Upper lobe of right lung (tissue), 1 donor: ENCODE measurements around the gene NVL. TPM values are rescaled to one million over a fixed set of nuclear protein-coding genes. Genes with fewer than 3 reads are reported as not detected.

Experiments
- ATAC-seq: fragments of 200-7000 bp; cut with Tn5 transposase; one replicate; pipeline ENCODE4 v1.9.1; 2020; ENCODE audit warnings: mild to moderate bottlenecking, moderate library complexity
- DNase-seq: peaks from one replicate; pipeline ENCODE4 v3.0.0-alpha.2; 2020
- H3K27ac ChIP-seq: fragments of 200-600 bp; one replicate; pipeline ENCODE4 v1.8.0; 2022
- H3K27me3 ChIP-seq: fragments of 200-600 bp; one replicate; pipeline ENCODE4 v1.8.0; 2022; ENCODE audit warnings: mild to moderate bottlenecking
- H3K36me3 ChIP-seq: fragments of 200-600 bp; one replicate; pipeline ENCODE4 v1.8.0; 2022
- H3K4me1 ChIP-seq: fragments of 200-600 bp; one replicate; pipeline ENCODE4 v1.8.0; 2022
- H3K4me3 ChIP-seq: fragments of 200-600 bp; one replicate; pipeline ENCODE4 v1.8.0; 2022; ENCODE audit warnings: mild to moderate bottlenecking
- H3K9me3 ChIP-seq: fragments of 200-600 bp; one replicate; pipeline ENCODE4 v1.8.0; 2022
- intact Hi-C: fragments of 100-400 bp; cut with DNase I; formaldehyde crosslinking; loops from one replicate; pipeline ENCODE4 v1.11.0; 2022
- total RNA-seq: library from RNA; stranded (reverse); fragmentation: NEBNext Ultra II Directional; extraction: Animal tissue kit (Norgen Biotek cat#: 25700); gene quantifications from one replicate; pipeline ENCODE4 v1.2.1, GENCODE V29; 2021
- TF ChIP-seq, protein P1 (sequence below): fragments of 200-600 bp; IDR thresholded peaks from one replicate; pipeline ENCODE4 v1.8.0; 2022; ENCODE audit warnings: antibody characterized with exemption
- donor health status: DM: no; HTN: yes; CAD: no; lungs with severe emphysema.

The NVL gene
- total RNA-seq, 1 donor from 2014 or later, result 24.1 TPM

DNA sequence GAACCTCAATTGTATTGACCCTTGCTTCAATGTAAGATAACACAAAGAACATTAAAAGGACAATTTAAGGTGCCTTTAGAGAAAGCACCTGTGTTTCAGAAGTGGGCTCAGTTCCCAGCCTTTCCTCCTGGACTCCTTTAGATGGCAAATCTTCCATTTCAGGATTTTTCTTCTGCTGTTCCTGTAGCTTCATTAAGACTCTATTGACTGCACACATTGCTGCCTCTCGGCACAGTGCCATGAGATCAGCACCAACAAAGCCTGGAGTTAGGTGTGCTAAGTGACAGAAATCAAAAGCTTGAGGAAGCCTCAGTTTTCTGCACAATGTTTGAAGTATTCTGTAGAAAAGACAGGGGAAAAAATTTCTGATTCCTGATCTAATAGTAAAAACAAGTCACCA lies 40.6 kb downstream of the NVL start:
- Histone ChIP-seq H3K4me3 (no peak overlapping the region), H3K27me3 (no peaks in the 10 kb centered on the region), H3K27ac (no peak overlapping the region), H3K9me3 (no peaks in the 10 kb centered on the region), H3K4me1 (no peaks in the 10 kb centered on the region), H3K36me3 (peaks cover 94% of the 10 kb centered on the region)
- DNase-seq (no peak), ATAC-seq (no peak)
- intact Hi-C loops, result no loop called here
- TF ChIP-seq, protein P1, sequence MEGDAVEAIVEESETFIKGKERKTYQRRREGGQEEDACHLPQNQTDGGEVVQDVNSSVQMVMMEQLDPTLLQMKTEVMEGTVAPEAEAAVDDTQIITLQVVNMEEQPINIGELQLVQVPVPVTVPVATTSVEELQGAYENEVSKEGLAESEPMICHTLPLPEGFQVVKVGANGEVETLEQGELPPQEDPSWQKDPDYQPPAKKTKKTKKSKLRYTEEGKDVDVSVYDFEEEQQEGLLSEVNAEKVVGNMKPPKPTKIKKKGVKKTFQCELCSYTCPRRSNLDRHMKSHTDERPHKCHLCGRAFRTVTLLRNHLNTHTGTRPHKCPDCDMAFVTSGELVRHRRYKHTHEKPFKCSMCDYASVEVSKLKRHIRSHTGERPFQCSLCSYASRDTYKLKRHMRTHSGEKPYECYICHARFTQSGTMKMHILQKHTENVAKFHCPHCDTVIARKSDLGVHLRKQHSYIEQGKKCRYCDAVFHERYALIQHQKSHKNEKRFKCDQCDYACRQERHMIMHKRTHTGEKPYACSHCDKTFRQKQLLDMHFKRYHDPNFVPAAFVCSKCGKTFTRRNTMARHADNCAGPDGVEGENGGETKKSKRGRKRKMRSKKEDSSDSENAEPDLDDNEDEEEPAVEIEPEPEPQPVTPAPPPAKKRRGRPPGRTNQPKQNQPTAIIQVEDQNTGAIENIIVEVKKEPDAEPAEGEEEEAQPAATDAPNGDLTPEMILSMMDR, result no peak

DNA sequence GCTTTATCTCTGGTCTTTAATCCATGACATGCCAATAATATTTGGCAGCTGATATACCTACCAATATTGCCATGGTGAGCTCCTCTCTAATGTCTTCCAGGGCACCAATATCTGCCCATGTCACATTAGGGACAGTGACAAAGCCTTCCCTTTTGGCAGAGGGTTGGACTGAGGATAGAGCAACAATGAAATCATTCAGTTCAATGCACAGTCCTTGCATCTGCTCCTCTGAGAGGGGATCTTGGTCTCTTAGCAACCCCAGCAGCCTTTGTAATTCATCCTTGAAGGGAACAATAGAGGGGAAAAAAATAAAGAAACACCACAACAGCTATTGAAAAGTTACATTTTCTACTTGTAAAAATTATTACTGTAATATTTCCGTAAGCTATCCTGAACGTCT lies 42.3 kb downstream of the NVL start:
- Histone ChIP-seq H3K4me1 (no peaks in the 10 kb centered on the region), H3K27me3 (no peaks in the 10 kb centered on the region), H3K4me3 (no peak overlapping the region), H3K27ac (no peak overlapping the region), H3K36me3 (peaks cover 92% of the 10 kb centered on the region), H3K9me3 (no peaks in the 10 kb centered on the region)
- TF ChIP-seq, protein P1, result no peak
- ATAC-seq (no peak), DNase-seq (no peak)
- intact Hi-C loops, result no loop called here

DNA sequence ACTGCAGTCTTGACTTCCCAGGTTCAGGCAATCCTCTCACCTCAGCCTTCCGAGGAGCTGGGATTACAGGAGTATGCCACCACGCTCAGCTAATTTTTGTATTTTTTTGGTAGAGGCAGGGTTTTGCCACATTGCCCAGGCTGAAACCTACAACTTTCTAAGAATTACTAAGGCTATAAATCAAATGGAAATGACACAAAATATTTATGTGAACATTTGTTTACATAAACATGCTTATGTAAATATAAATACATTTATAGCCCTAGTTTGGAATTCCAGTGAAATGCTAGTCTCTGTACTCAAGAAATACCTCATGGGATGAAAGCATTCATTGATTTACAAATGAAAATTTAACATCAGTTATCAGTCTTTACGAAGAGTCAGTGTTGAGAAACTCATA lies 47.8 kb downstream of the NVL start:
- no peaks in the 10 kb centered on the region for H3K4me1 ChIP-seq
- no peaks in the 10 kb centered on the region for H3K27me3 ChIP-seq
- TF ChIP-seq, protein P1, result no peak
- H3K4me3 ChIP-seq, result no peak overlapping the region
- intact Hi-C loops, result no loop called here
- H3K9me3 ChIP-seq, result no peaks in the 10 kb centered on the region
- no peak overlapping the region for H3K27ac ChIP-seq
- ATAC-seq (no peak), DNase-seq (no peak)
- peaks cover 79% of the 10 kb centered on the region for H3K36me3 ChIP-seq

DNA sequence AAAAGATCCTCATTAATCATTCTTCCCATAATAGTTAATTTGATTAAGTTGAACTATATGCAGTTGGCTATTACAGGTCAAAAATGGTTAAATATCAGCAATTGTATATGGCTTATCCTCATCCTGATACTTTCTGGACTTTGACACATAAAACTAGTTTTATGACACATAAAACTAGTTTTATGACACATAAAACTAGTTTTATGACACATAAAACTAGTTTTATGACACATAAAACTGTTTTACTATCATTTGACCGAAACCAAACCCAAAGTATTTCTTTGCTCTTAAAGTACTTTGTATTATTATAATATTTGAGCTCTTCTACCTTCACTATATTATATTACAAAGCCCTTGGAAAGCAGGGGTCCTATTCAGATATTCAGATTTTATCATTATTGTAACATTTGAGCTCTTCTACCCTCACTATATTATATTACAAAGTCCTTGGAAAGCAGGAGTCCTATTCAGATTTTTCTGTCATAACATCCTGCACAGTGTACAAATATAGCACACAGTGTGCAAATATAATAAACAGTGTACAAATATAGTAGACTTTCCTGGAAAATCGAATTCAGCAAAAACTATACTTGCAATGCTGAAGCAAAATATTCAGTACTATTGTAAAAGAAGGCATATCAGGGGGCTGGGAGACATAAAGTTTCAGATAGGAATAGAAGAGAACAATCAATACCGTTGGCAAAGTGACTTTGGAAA lies 53.0 kb downstream of the NVL start:
- Histone ChIP-seq H3K4me3 (no peak overlapping the region), H3K4me1 (no peaks in the 10 kb centered on the region), H3K27me3 (no peaks in the 10 kb centered on the region), H3K9me3 (no peaks in the 10 kb centered on the region), H3K36me3 (peaks cover 52% of the 10 kb centered on the region), H3K27ac (no peak overlapping the region)
- no peak for ATAC-seq
- intact Hi-C loops, result no loop called here
- TF ChIP-seq, protein P1, result no peak
- DNase-seq, result no peak

DNA sequence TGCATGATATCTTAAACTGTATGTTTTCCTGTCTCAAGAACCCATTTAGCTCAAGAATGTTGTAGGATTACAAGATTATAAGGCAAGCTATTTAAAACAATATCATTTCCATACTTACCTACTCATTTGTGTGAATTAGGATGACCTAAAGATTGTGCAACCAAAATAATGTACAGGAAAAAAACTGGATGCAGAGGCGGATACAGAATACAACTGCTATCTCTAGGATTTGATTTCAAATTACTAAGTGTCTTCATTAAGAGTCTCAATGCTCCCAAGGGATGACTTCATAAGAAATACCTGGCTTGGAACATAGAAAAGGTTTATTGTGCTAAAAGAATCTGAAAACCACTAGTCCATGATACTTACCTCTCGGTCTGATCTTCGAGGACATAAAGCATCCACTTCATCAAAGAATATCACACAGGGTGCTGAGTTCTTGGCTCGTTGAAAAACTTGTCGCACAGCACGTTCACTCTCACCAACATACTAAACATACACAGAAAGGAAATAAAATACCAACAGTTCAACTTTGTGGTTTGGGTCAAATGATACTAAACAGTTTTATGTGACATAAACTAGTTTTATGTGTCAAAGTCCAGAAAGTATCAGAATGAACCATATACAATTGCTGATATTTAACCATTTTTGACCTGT lies 54.9 kb downstream of the NVL start:
- TF ChIP-seq, protein P1, result no peak
- ATAC-seq (no peak), DNase-seq (no peak)
- intact Hi-C loops, result no loop called here
- H3K27me3 ChIP-seq, result no peaks in the 10 kb centered on the region
- H3K27ac ChIP-seq, result no peak overlapping the region
- no peaks in the 10 kb centered on the region for H3K9me3 ChIP-seq
- H3K4me3 ChIP-seq, result no peak overlapping the region
- H3K36me3 ChIP-seq, result peaks cover 52% of the 10 kb centered on the region
- H3K4me1 ChIP-seq, result no peaks in the 10 kb centered on the region
